Measurements from ENCODE around the gene DLG1.

- TF ChIP-seq RAD21 (IDR thresholded peaks at IDR 0.05; ENCODE audit: low read depth) (no peak), CEBPB (IDR thresholded peaks at IDR 0.05) (no peak), USF1 (IDR thresholded peaks at IDR 0.05) (no peak), NFIC (IDR thresholded peaks at IDR 0.05) (no peak), CREB1 (IDR thresholded peaks at IDR 0.05; ENCODE audit: low read depth) (no peak), EGR1 (IDR thresholded peaks at IDR 0.05) (no peak), YY1 (IDR thresholded peaks at IDR 0.05; ENCODE audit: low read depth) (no peak), MAX (IDR thresholded peaks at IDR 0.05) (no peak), TAF1 (IDR thresholded peaks at IDR 0.05; ENCODE audit: low read depth) (no peak), TEAD4 (IDR thresholded peaks at IDR 0.05) (no peak), EP300 (IDR thresholded peaks at IDR 0.05; ENCODE audit: borderline replicate concordance) (no peak), REST (IDR thresholded peaks at IDR 0.05; ENCODE audit: low read depth) (no peak)
These were observed 213.3 kb downstream of the DLG1 start for GRCh38 chr3:197085137-197085536.
